HL-60/S4 (cell line): ENCODE results near the gene SMYD4.

Experiments used
- in situ Hi-C: fragments of 300-500 bp; cut with MboI; formaldehyde crosslinking; loops from 2 replicates; pipeline ENCODE4 v1.14.3; 2022; ENCODE audit warnings: low sequenced_read_pairs

Gene SMYD4

DNA sequence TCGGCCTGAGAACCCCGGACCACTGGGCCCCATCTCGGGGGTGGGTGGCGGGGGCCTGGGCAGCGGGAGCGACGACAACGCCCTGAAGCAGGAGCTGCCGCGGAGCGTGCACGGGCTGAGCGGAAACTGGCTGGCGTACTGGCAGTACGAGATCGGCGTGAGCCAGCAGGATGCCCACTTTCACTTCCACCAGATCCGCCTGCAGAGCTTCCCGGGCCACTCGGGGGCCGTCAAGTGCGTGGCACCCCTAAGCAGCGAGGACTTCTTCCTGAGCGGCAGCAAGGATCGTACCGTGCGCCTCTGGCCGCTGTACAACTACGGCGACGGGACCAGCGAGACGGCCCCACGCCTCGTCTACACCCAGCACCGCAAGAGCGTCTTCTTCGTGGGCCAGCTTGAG, 95.9 kb downstream of the SMYD4 start:
- in situ Hi-C loops = no loop called here

GRCh38 chr17:1732833-1733321, 96.8 kb downstream of the SMYD4 start:
- in situ Hi-C loops = no loop called here

GRCh38 chr17:1732241-1732832, 97.4 kb downstream of the SMYD4 start:
- in situ Hi-C loops = no loop called here

DNA sequence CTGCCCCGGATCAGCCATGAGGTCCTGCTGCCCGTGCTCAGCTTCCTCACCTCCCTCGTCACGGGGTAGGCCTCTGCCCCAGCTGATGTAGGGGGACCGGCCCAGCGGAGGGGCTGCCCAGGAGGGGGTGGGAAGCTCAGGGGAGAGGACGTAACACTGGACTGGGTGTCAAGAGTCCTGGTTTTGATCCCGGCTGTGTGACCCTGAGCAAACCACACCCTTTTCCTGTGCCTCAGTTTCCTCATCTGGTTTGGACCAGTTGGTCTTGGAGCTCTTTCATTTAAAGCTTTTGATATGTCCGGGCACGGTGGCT, 98.6 kb downstream of the SMYD4 start:
- in situ Hi-C loops = no loop called here

- in situ Hi-C loops = no loop called here
Measured at GRCh38 chr17:1730326-1731193, 99.1 kb downstream of the SMYD4 start.

- in situ Hi-C loops = no loop called here
Measured at GRCh38 chr17:1729966-1730325, 99.8 kb downstream of the SMYD4 start.
